Right cardiac atrium (tissue), 5 donors: ENCODE measurements around the gene BCL2L2. TPM values are rescaled to one million over a fixed set of nuclear protein-coding genes. Genes with fewer than 3 reads are reported as not detected.

Source experiments
- ATAC-seq, 2 donors: fragments of 200-7000 bp; cut with Tn5 transposase; one replicate each; pipeline versions ENCODE4 v1.8.0 to v1.9.1; 2020; ENCODE audit warnings: moderate library complexity in 2 of 2, mild to moderate bottlenecking in 1 of 2
- DNase-seq, 3 donors: peaks; one replicate each; pipeline ENCODE4 v3.0.0-alpha.2; 2020
- H3K27ac ChIP-seq: one replicate; pipeline ENCODE4 v1.5.1; 2013; ENCODE audit warnings: mild to moderate bottlenecking, low read length, control low read depth, moderate library complexity
- H3K27me3 ChIP-seq: one replicate; pipeline ENCODE4 v1.6.1; 2013; ENCODE audit not compliant: control insufficient read depth, insufficient read depth
- H3K4me1 ChIP-seq: one replicate; pipeline ENCODE4 v1.6.1; 2013; ENCODE audit warnings: low read length; ENCODE audit not compliant: control insufficient read depth, insufficient read depth
- H3K4me3 ChIP-seq: one replicate; pipeline ENCODE4 v1.5.1; 2013; ENCODE audit warnings: low read length, control low read depth
- H3K9me3 ChIP-seq: one replicate; pipeline ENCODE4 v1.6.1; 2013; ENCODE audit warnings: low read length; ENCODE audit not compliant: control insufficient read depth
- WGBS: extraction: QIAGEN DNeasy Blood & Tissue Kit; methylation state at CpG from one replicate; pipeline ENCODE4 v1.1.7; 2013; 5-methylcytosine and 5-hydroxymethylcytosine counted together
- intact Hi-C, 4 donors: fragments of 100-400 bp; cut with DNase I; formaldehyde crosslinking; loops; one replicate each; pipeline versions ENCODE4 v1.11.0 to v1.14.0; 2022 to 2023
- polyA plus RNA-seq: library from polyadenylated mRNA; stranded (reverse); fragments of 200-250 nt; gene quantifications from one replicate; pipeline ENCODE4 v1.2.3, GENCODE V29; 2013
- total RNA-seq, 4 donors: library from RNA; stranded (reverse); fragmentation: NEBNext Ultra II Directional; extraction: Animal tissue kit (Norgen Biotek cat#: 25700); gene quantifications; one replicate each; pipeline ENCODE4 v1.2.1, GENCODE V29; 2021
- donor health status: healthy with polysubstance abuse.
- donor health status: DM: no; HTN: yes; CAD: no.
- donor health status: DM: no; HTN: no; CAD: no.
- donor health status: DM: no; HTN: yes; CAD: no; lungs with severe emphysema.
- donor health status: DM: yes; HTN: yes; CAD: no.

BCL2L2 gene
- total and polyA plus RNA-seq, 5 donors: 38.1 to 51.9 (median 48.4) TPM

GRCh38 chr14:23316300-23316699 is 9.7 kb downstream of the BCL2L2 start:
- intact Hi-C loops: no loop called here
- 86% methylated on average over 5 of the region's 5 CpGs for WGBS
- DNase-seq (peak in 1 of 3 donors; percentile 36), ATAC-seq (no peak)
- H3K27ac ChIP-seq: no peak overlapping the region
- peaks cover 4% of the 10 kb centered on the region for H3K4me1 ChIP-seq
- no peaks in the 10 kb centered on the region for H3K9me3 ChIP-seq
- no peaks in the 10 kb centered on the region for H3K27me3 ChIP-seq
- H3K4me3 ChIP-seq: no peak overlapping the region

- Histone ChIP-seq H3K9me3 (no peaks in the 10 kb centered on the region), H3K4me1 (peaks cover 4% of the 10 kb centered on the region), H3K27ac (peak overlapping the region; percentile 99), H3K27me3 (no peaks in the 10 kb centered on the region), H3K4me3 (peak overlapping the region; percentile 50)
- WGBS: 90% methylated on average over 17 of the region's 17 CpGs
- no peak for ATAC-seq
- DNase-seq: peak in 1 of 3 donors; percentile 19
- intact Hi-C loops: loop anchor here (5.0 to 10.0 kb wide), 5 partner anchors 125 to 245 kb away; partner anchors contain the start of genes AP1G2 (in 2 of the 4) and NGDN (in 1 of the 4)
Observed at GRCh38 chr14:23319746-23320583, 13.3 kb downstream of the BCL2L2 start.

- no peaks in the 10 kb centered on the region for H3K27me3 ChIP-seq
- peak within 1 kb of the TSS; percentile 97 for H3K4me3 ChIP-seq
- H3K4me1 ChIP-seq: peaks cover 4% of the 10 kb centered on the region
- H3K9me3 ChIP-seq: no peaks in the 10 kb centered on the region
- ATAC-seq (peak; percentile 96), DNase-seq (peak; percentile 98 to 99 (median 98))
- H3K27ac ChIP-seq: peak within 1 kb of the TSS; percentile 99
- intact Hi-C loops: loop anchor here (5.0 to 10.0 kb wide), 5 partner anchors 124 to 244 kb away; partner anchors contain the start of genes AP1G2 (in 2 of the 4) and NGDN (in 1 of the 4)
- 4% methylated on average over 63 of the region's 63 CpGs for WGBS
Observed at GRCh38 chr14:23320584-23321571, 14.2 kb downstream of the BCL2L2 start, which contains the start of gene PABPN1. Gene PABPN1, plus strand, starts transcription at chr14:23321457. Its CDS starts 13 bp downstream, at chr14:23321470.

GRCh38 chr14:23321572-23322547 is 15.2 kb downstream of the BCL2L2 start:
- Histone ChIP-seq H3K9me3 (no peaks in the 10 kb centered on the region), H3K27ac (peak overlapping the region; percentile 99), H3K27me3 (no peaks in the 10 kb centered on the region), H3K4me1 (peaks cover 4% of the 10 kb centered on the region), H3K4me3 (peak overlapping the region; percentile 97)
- peak; percentile 60 to 85 (median 83) for DNase-seq
- intact Hi-C loops: loop anchor here (5.0 to 10.0 kb wide), 5 partner anchors 123 to 243 kb away; partner anchors contain the start of genes AP1G2 (in 2 of the 4) and NGDN (in 1 of the 4)
- WGBS: under 1% methylated on average over 63 of the region's 64 CpGs
- ATAC-seq: peak; percentile 15 to 34

- WGBS: 47% methylated on average over 10 of the region's 10 CpGs
- intact Hi-C loops: loop anchor here (5.0 to 10.0 kb wide), 5 partner anchors 122 to 242 kb away; partner anchors contain the start of genes AP1G2 (in 2 of the 4) and NGDN (in 1 of the 4)
- Histone ChIP-seq H3K27ac (no peak overlapping the region), H3K4me3 (peak overlapping the region; percentile 97), H3K9me3 (no peaks in the 10 kb centered on the region), H3K4me1 (peaks cover 4% of the 10 kb centered on the region), H3K27me3 (no peaks in the 10 kb centered on the region)
- ATAC-seq (no peak), DNase-seq (no peak)
Observed at GRCh38 chr14:23322568-23323517, 16.2 kb downstream of the BCL2L2 start.

- intact Hi-C loops: loop anchor here (5.0 to 10.0 kb wide), 5 partner anchors 121 to 241 kb away; partner anchors contain the start of genes AP1G2 (in 2 of the 4) and NGDN (in 1 of the 4)
- Histone ChIP-seq H3K27ac (no peak overlapping the region), H3K4me3 (no peak overlapping the region), H3K27me3 (no peaks in the 10 kb centered on the region), H3K9me3 (no peaks in the 10 kb centered on the region), H3K4me1 (peaks cover 4% of the 10 kb centered on the region)
- peak in 2 of 3 donors; percentile 47 to 51 for DNase-seq
- ATAC-seq: no peak
- WGBS: 82% methylated on average over 18 of the region's 18 CpGs
Observed at GRCh38 chr14:23323838-23324454, 17.3 kb downstream of the BCL2L2 start.

GRCh38 chr14:23324455-23324846 is 17.8 kb downstream of the BCL2L2 start:
- H3K4me3 ChIP-seq: no peak overlapping the region
- no peaks in the 10 kb centered on the region for H3K9me3 ChIP-seq
- ATAC-seq (no peak), DNase-seq (no peak)
- H3K27ac ChIP-seq: no peak overlapping the region
- WGBS: 78% methylated on average over 2 of the region's 2 CpGs
- no peaks in the 10 kb centered on the region for H3K27me3 ChIP-seq
- intact Hi-C loops: loop anchor here (5.0 to 10.0 kb wide), 5 partner anchors 120 to 240 kb away; partner anchors contain the start of genes AP1G2 (in 2 of the 4) and NGDN (in 1 of the 4)
- H3K4me1 ChIP-seq: peaks cover 4% of the 10 kb centered on the region

GRCh38 chr14:23324993-23325392 is 18.4 kb downstream of the BCL2L2 start:
- H3K27me3 ChIP-seq: no peaks in the 10 kb centered on the region
- H3K4me1 ChIP-seq: peaks cover 4% of the 10 kb centered on the region
- no peaks in the 10 kb centered on the region for H3K9me3 ChIP-seq
- intact Hi-C loops: loop anchor here (5.0 to 10.0 kb wide), 8 partner anchors 52 to 240 kb away; partner anchors contain the start of genes AP1G2 (in 2 of the 4), CMTM5 (in 1 of the 4) and NGDN (in 1 of the 4)
- WGBS: 78% methylated on average over 7 of the region's 7 CpGs
- H3K27ac ChIP-seq: no peak overlapping the region
- ATAC-seq (no peak), DNase-seq (peak in 1 of 3 donors; percentile 8)
- no peak overlapping the region for H3K4me3 ChIP-seq
